Gastroesophageal sphincter (tissue), 3 donors: ENCODE results near the gene MYT1.

Source experiments
- EP300 ChIP-seq: sonication (generic); formaldehyde crosslinking; IDR thresholded peaks from one replicate; pipeline ENCODE4 v1.6.1; 2017; ENCODE audit warnings: antibody characterized with exemption, mild to moderate bottlenecking
- POLR2A ChIP-seq, 2 donors: fragments of 450-650 bp; IDR thresholded peaks; one replicate each; pipeline ENCODE4 v1.6.1; 2017; ENCODE audit warnings: antibody characterized with exemption in 2 of 2, mild to moderate bottlenecking in 2 of 2, moderate library complexity in 1 of 2
- POLR2AphosphoS5 ChIP-seq: sonication (generic); formaldehyde crosslinking; IDR thresholded peaks from one replicate; pipeline ENCODE4 v1.6.1; 2017; ENCODE audit warnings: antibody characterized with exemption
- TF ChIP-seq, protein P1 (sequence below), 4 experiments: fragments of 200-600 bp in 2 of 4; fragments of 450-650 bp in 2 of 4; sonication (generic) in 1 of 4; IDR thresholded peaks; one replicate each; pipeline ENCODE4 v1.5.1; 2017 to 2019; ENCODE audit warnings: antibody characterized with exemption in 4 of 4, mild to moderate bottlenecking in 2 of 4, moderate library complexity in 2 of 4

GRCh38 chr20:64157878-64158277 lies 6.4 kb upstream of the MYT1 start:
- TF ChIP-seq, protein P1, sequence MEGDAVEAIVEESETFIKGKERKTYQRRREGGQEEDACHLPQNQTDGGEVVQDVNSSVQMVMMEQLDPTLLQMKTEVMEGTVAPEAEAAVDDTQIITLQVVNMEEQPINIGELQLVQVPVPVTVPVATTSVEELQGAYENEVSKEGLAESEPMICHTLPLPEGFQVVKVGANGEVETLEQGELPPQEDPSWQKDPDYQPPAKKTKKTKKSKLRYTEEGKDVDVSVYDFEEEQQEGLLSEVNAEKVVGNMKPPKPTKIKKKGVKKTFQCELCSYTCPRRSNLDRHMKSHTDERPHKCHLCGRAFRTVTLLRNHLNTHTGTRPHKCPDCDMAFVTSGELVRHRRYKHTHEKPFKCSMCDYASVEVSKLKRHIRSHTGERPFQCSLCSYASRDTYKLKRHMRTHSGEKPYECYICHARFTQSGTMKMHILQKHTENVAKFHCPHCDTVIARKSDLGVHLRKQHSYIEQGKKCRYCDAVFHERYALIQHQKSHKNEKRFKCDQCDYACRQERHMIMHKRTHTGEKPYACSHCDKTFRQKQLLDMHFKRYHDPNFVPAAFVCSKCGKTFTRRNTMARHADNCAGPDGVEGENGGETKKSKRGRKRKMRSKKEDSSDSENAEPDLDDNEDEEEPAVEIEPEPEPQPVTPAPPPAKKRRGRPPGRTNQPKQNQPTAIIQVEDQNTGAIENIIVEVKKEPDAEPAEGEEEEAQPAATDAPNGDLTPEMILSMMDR (IDR thresholded peaks at IDR 0.05), result no peak
- TF ChIP-seq POLR2A (IDR thresholded peaks at IDR 0.05), result no peak
- TF ChIP-seq POLR2AphosphoS5, result no peak
- TF ChIP-seq EP300, result no peak
